Tibial artery (tissue), 4 donors: ENCODE measurements around the gene MYO5B.

ENCODE experiments used
- DNase-seq, 2 donors: peaks; one replicate each; pipeline ENCODE4 v3.0.0-alpha.2; 2019
- H3K27ac ChIP-seq, 2 donors: fragments of 200-600 bp; sonication (generic) in 1 of 2; 1 replicate in 1 of 2; 2 replicates in 1 of 2; pipeline ENCODE4 v1.5.1; 2018 to 2019; ENCODE audit warnings: mild to moderate bottlenecking in 1 of 2
- H3K27me3 ChIP-seq, 2 donors: fragments of 200-600 bp; sonication (generic) in 1 of 2; one replicate each; pipeline versions ENCODE4 v1.5.1 to v1.6.0; 2016 to 2019
- H3K36me3 ChIP-seq, 3 donors: fragments of 200-600 bp; sonication (generic) in 2 of 3; one replicate each; pipeline ENCODE4 v1.5.1; 2016 to 2019; ENCODE audit warnings: mild to moderate bottlenecking in 2 of 3
- H3K4me1 ChIP-seq, 4 donors: fragments of 200-600 bp; sonication (generic) in 2 of 4; 1 replicate in 3 of 4; 2 replicates in 1 of 4; pipeline ENCODE4 v1.5.1; 2016 to 2019
- H3K4me3 ChIP-seq, 2 donors: fragments of 200-600 bp; sonication (generic) in 1 of 2; 1 replicate in 1 of 2; 2 replicates in 1 of 2; pipeline ENCODE4 v1.5.1; 2018 to 2019; ENCODE audit warnings: mild to moderate bottlenecking in 2 of 2
- H3K9me3 ChIP-seq, 3 donors: fragments of 200-600 bp; sonication (generic) in 1 of 3; one replicate each; pipeline ENCODE4 v1.5.1; 2016 to 2019
- CTCF ChIP-seq, 2 experiments: fragments of 200-600 bp in 1 of 2; fragments of 450-650 bp in 1 of 2; IDR thresholded peaks; one replicate each; pipeline ENCODE4 v1.5.1; 2017 to 2019; ENCODE audit warnings: antibody characterized with exemption in 2 of 2, mild to moderate bottlenecking in 1 of 2, moderate library complexity in 1 of 2
- intact Hi-C: fragments of 100-400 bp; cut with DNase I; formaldehyde crosslinking; loops from one replicate; pipeline ENCODE4 v1.15.0; 2023; ENCODE audit warnings: low total_unique reads

Gene MYO5B

GRCh38 chr18:50135903-50136302, 59.0 kb downstream of the MYO5B start:
- Histone ChIP-seq H3K27ac (no peak overlapping the region), H3K9me3 (no peaks in the 10 kb centered on the region), H3K27me3 (no peaks in the 10 kb centered on the region), H3K4me3 (no peak overlapping the region), H3K36me3 (no peaks in the 10 kb centered on the region), H3K4me1 (no peaks in the 10 kb centered on the region)
- intact Hi-C loops = no loop called here
- no peak for TF ChIP-seq CTCF (IDR thresholded peaks at IDR 0.05)
- no peak for DNase-seq

- Histone ChIP-seq H3K4me1 (no peaks in the 10 kb centered on the region), H3K27me3 (no peaks in the 10 kb centered on the region), H3K27ac (no peak overlapping the region), H3K9me3 (no peaks in the 10 kb centered on the region), H3K4me3 (no peak overlapping the region), H3K36me3 (no peaks in the 10 kb centered on the region)
- intact Hi-C loops = no loop called here
- no peak for TF ChIP-seq CTCF (IDR thresholded peaks at IDR 0.05)
- DNase-seq = no peak
Observed at GRCh38 chr18:50133526-50133925, 61.4 kb downstream of the MYO5B start.

- TF ChIP-seq CTCF (IDR thresholded peaks at IDR 0.05) = no peak
- Histone ChIP-seq H3K27me3 (no peaks in the 10 kb centered on the region), H3K36me3 (no peaks in the 10 kb centered on the region), H3K4me1 (no peaks in the 10 kb centered on the region), H3K4me3 (no peak overlapping the region), H3K9me3 (no peaks in the 10 kb centered on the region), H3K27ac (no peak overlapping the region)
- intact Hi-C loops = no loop called here
- no peak for DNase-seq
Observed at GRCh38 chr18:50131591-50131990, 63.4 kb downstream of the MYO5B start.

GRCh38 chr18:50128506-50129271, 66.3 kb downstream of the MYO5B start:
- TF ChIP-seq CTCF (IDR thresholded peaks at IDR 0.05) = no peak
- intact Hi-C loops = no loop called here
- H3K4me3 ChIP-seq = no peak overlapping the region
- no peaks in the 10 kb centered on the region for H3K9me3 ChIP-seq
- H3K4me1 ChIP-seq = no peaks in the 10 kb centered on the region
- no peaks in the 10 kb centered on the region for H3K36me3 ChIP-seq
- H3K27me3 ChIP-seq = no peaks in the 10 kb centered on the region
- H3K27ac ChIP-seq = no peak overlapping the region
- no peak for DNase-seq

- Histone ChIP-seq H3K27me3 (no peaks in the 10 kb centered on the region), H3K27ac (no peak overlapping the region), H3K4me1 (no peaks in the 10 kb centered on the region), H3K4me3 (no peak overlapping the region), H3K36me3 (no peaks in the 10 kb centered on the region), H3K9me3 (no peaks in the 10 kb centered on the region)
- no peak for DNase-seq
- intact Hi-C loops = no loop called here
- no peak for TF ChIP-seq CTCF (IDR thresholded peaks at IDR 0.05)
Observed at GRCh38 chr18:50127516-50128210, 67.3 kb downstream of the MYO5B start.
